ENCODE measurements around the gene ANKRD34A.
A peak's percentile ranks its signal among the peaks of the same experiment; 100 is the strongest.

Gene ANKRD34A

DNA sequence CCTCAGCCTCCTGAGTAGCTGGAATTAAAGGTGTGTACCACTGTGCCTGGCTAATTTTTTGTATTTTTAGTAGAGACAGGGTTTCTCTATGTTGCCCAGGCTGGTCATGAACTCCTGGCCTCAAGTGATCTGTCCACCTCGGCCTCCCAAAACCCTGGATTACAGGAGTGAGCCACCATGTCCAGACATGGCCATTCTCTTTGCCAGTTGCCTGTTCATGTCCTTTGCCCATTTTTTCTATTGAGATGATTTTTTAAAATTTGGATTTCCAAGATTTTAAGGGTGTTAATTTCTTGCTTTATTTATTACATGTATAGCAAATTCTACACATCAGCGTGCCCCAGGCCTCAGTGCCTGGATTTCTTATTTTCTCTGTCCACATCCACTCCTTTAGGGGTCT is 2.9 kb upstream of the ANKRD34A start:
- DNase-seq (ENCODE audit: low read depth in 2 of 2), result no peak

DNA sequence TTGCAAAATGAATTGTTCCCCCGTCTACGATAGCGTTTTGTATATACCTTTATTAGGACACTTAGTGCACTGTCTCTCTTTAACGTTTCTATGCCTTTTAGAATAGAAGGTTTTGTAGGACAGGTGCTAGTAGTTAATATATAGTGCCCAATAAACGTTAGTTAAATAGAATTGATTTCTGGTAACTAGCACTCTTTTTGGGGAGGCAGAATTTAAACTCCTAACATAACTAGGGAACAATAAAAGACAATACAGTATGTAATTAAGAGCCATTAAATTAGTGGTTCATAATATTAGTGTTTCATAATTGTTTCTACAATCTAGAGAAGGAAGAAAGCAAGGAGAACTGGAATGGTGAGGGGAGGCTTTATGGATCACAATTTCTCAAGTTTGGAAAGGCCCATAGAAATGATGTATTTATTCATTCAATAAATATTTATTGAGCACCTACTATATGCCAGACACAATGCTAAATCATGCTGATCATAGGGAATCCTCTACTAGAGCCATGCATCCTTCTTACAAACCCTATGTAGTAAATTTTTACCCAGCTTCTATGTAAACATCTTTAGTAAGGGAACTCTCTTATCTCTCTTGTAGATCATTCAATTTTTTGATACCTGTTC is 857 bp upstream of the ANKRD34A start:
- no peak for DNase-seq (ENCODE audit: low read depth in 2 of 2)

DNA sequence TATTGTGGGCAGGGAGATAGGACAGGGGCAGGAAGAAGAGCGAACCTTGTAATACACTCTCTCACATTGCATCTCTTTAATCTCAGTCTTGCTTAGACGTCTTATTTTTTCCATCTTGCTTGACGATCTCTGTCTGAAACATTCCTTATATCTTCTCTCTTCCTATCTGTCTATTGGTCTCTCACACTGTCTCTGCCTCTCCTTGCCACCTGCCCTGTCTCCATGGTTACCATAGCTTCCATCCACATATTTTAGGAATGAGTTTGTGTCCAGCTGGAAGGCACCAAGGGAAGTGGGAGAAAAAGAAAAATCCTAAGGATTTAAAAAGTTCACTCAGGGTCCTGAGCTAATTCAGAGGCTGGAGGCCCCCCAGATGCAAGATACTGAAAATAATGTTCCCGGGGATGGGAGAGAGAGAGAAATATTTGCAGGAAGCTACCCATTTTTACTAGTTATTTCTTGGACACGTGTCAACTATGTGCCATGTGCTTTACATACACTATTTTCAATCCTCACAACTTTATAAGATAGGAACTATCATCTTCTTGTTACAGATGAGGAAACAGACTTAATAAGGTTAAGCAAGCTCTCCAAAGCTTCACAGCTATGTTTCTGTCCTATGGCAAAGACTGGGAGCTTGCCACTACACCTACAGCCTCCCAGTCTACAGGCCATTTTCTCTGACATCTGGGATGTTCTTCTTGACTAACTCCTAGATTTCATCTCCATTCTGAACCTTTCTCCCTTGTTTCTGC is 933 bp downstream of the ANKRD34A start:
- DNase-seq (ENCODE audit: low read depth in 2 of 2), result no peak

DNA sequence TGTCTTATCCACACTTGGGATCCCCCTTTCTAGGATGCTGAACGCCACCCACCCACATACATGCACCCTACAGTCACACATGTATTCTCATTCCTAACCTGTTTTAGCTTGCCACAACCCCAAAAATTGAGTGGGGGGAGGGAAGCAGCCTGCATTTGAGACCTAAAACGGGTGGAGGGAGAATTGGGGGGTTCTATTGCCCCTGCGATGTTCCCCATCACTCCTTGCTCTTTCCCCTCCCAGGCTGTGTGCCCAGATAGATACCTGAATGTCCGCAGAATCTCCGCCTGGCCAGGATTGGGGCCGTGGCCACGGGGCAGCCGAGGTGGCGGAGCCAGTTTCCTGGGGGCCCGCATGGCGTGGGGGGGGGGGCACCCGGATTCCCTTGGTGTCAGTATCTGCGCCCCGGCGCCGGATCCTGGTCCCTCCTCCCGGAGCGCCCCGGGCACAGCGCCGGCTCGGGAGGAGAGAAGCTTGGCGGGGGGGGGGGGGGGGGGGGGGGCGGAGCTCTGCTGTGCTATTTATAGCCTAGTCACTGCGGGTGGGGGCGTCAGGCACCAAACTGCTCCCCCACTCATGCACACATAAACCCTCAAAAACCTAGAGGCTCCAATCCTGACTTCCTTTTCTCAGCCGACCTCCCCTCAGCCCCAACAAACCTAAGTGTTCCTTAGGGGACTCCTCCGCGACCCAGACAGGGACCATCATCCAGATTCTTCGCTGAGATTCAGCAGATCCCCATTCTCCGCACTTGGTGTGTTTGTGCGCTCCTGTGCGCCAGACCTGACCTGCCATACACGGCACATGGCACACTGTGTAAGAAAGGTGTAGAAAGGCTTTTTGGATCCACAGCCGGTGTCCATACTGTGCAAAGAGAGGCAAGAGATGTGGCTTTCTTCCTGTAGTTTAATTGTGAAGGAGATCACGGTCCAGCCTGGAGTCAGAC is 1.9 kb downstream of the ANKRD34A start:
- DNase-seq (ENCODE audit: low read depth in 2 of 2), result no peak

DNA sequence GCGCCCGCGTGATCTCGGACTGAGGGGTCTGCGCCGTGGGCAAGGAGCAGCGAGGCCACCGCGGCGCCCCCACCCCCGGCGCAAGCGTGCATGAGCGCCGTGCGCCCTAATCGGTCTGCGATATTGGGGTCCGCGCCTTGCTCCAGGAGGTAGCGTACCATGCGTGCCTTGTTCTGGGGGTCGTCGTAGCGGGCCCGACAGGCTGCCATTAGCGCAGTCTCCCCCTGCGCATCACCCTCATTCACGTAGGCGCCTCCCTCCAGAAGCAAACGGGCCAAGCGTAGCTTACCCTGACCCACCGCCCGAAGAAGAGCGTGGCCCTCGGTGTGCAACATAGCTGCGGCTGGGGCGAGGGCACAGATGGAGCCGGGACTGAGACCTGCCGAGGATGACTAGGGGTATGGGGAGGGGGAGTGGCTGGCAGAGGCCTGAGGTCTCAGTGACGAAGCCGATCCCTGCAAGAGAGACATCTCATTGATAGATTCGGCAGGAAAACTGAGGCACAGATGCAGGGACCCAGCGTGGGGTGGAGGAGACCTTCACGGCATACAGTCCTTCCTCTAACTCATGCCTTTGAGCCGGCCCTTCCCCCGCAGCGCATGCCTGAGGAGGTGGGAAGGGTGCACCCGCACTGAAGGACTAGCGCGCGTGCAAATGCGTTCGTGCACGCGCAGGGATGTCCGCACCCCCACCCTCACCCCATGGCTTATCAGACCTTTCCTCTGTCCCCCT is 2.8 kb downstream of the ANKRD34A start:
- no peak for DNase-seq (ENCODE audit: low read depth in 2 of 2)

DNA sequence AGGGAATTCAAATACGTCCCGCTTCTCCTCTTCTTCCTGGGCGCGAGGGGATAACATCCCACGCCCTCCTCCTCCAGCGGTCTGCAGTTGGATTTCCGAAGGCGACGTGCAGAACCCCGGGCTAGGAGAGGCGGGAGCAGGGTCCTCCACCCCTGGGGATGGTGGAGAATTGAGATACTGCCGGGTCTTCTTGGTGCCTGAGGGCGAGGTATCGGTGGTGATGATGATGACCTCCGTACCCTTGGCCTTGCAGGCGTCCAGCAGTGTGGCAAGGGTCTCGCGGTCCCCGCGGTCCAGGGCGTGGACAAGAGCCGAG is 3.3 kb downstream of the ANKRD34A start:
- no peak for DNase-seq (ENCODE audit: low read depth in 2 of 2)

DNA sequence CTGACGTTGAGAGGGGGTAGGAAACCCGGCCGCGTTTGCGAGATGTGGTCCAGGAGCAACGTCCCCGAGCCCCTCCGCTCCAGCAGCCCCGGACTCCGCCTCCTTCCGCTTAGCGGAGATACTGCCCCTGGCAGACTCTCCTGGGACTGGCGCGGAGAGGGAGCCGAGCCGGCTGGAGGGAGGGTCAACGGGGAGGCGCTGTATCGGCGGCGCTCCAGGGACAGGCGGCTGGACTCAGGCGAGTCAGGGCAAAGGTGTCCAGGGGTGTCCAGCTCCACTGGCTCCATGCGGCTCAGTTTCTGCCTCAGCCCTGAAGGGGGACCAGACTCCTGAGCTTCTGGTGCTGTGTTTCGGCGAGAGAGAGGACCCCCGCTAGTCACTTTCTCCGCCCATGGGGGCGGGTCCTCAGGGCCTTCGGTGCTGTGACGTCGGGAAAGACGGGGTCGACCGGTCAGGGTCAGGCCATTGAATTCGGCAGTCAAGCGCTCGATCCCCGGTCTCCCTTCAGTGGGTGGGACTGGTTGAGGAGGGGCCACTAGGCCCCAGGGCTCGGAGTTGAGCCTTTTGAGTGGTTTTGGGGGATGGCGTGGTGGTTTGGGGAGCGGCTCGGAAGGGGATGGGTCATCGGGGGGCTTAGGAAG is 3.8 kb downstream of the ANKRD34A start:
- DNase-seq (ENCODE audit: low read depth in 2 of 2), result no peak

DNA sequence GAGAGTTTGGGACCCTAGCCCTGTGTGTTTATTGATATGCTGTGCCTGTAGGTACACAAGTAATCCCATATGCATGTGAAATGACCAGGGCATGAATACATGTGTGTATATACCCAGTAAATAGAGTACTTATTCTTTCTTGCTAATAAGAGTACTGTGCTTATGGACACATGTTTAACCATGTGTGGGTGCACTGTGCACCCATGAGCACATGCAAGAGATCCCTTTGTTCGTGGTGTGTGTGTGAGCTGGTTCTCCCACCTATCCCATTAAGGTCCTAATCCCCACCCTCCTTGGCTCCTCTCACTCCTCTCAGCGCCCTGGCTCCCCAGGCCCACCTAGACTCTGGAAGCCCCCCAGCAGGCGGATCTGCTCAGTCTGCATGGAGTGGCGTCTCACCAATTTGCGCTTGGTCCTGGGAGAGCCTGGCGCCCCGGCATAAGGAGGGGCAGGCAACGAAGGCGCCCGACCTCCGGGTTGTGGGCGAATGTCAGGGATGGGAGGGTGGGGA is 4.4 kb downstream of the ANKRD34A start:
- no peak for DNase-seq (ENCODE audit: low read depth in 2 of 2)

DNA sequence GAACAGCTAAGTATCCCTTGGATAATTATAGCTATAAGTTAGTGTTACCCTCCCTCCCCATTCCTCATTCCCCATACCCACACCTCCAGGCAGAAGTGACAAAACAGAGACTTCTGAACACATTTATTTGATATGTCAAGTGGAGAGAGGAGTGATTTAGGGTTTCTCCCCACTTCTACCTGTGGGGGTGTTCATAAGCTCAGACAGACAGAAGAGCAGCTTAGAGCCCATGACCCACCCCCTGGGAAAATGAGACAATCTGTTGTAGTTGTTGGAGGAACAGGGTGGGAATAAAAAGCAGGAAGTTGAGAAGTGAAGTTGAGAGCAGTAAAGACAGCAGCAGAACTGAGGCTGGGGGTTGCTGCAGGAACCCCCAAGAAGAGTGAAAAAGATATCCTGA is 5.0 kb downstream of the ANKRD34A start:
- no peak for DNase-seq (ENCODE audit: low read depth in 2 of 2)

DNA sequence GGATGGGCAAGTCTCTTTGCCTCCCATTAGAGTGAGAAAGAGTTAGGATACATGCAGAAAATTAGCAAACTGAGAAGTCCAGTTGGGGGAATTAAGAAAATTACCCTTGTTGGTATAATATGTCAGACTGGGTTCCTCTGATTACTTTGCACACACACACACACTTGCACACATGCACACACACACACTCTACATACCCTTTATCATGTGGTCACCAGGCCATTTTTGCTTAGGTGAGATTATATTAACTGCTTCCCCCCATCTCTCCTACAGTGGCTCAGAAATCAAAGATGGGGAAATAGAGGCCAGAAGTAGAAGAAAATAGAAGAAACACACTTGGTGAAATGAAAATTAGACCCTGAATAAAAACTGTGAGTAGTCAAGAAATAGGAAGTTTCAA is 5.6 kb downstream of the ANKRD34A start:
- no peak for DNase-seq (ENCODE audit: low read depth in 2 of 2)

DNA sequence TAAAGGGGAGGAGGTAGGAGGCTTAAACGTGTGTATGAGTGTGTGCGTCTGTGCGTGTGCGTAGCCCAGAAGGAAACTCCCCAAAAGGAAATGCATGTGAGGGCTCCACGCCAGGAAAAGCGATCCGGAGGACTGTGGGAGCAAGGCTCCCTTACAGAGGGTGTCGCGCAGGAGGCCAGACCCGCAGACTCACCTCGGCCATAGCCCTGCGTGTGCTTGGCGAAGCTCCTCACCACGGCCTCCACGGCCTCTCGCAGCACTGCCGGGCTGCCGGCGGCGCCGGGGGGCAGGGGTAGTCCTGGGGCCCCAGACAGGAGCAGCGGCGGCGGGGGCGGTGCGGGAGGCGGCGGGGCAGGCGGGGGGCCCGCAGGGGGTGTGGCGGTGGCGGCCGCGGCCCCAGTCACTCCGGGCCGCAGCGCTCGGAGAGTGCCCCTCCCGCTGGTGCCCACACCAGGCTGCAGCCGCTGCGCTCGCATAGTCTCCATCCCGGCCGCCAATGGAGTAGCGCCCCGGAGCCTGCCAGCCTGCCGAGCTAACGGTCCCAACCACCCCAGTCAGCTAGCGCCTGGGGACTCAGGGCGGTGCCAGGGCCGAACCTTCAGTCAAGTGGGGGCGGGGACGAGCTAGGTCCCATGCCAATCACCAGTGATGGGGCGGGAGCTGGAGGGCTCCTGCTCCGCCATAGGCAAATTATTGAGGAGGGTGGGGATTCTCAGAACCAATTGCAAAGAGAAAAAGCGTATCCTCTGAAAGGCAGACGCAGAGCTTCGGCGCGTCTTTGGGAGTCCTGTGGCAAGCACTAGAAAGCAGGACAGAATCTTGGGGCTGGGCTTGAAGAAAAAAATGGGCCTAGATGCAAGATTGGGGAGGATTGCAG is 6.7 kb downstream of the ANKRD34A start, which contains the start of gene LIX1L:
LIX1L (minus strand) TSS at position 575 of the 877 bp plus-strand sequence; CDS start at position 485, 90 bp downstream.
- peak; percentile 93 to 94 for DNase-seq (ENCODE audit: low read depth in 2 of 2)

DNA sequence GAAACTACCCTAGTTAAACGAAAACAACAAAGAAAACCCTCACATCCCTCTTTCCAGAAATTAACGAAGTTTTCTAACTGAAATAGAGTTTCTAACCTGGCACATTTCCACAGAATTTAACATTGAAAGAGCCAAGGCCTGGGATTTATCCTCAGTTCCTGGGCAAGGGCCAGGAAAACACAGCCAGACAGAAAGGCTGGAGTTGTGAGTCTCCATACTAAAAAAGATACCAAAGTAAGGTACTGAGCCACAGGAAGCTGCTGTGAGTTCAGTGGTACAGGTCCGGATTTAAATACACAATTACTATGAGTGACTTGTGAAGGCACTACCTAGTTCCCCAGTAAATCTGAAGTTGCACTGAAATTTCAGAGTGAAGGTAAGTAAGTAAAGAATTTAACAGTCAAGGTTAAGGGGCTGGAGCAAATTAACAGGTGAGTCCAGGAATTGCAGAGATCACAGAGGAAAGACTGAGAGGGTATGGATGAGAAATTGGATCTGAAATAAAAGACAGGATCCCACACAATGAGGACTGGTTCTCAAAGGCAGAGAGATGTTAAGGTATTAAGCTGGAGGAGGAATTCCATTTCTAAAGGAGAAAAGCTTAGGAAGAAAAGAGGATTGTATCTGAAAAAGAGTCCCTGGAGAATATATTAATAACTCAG is 7.5 kb downstream of the ANKRD34A start:
- DNase-seq (ENCODE audit: low read depth in 2 of 2), result no peak

DNA sequence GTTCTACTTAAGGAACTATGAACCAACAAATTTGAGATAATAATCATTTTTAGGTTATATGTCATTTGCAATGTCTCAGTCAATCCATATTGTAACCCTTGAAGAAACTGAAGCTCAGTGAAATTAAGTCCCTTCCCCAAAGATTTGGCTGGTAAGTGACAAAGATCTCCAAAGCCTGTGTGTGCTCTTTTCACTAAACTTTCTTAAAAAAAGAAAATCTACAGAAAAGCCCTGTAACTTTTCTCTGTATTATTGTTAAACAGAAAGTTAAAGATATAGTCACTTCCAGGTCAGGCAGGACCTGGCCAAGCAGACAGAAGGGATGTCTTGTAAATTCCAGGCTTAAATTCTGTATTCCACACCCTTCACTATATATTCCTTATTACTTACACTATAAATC is 8.0 kb downstream of the ANKRD34A start:
- DNase-seq (ENCODE audit: low read depth in 2 of 2), result no peak

DNA sequence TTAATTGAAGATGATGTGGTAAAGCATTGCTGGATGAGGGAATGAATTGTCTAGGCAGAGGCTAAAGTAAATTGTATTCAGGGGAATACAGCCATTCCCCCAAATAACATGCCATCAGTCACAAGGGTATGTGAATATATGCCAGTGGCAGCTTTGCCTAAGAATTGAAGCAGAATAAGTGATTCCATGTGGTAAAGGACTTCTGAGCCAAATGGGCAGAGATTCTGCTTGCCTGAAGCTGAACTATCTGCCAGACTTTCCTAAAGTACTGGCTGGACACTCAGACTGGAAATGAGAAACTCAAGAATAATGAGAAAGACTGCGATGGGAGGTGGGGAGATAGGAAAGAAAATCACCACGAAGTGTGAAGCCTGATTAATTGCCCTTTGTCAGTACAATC is 8.9 kb downstream of the ANKRD34A start:
- DNase-seq (ENCODE audit: low read depth in 2 of 2), result no peak

DNA sequence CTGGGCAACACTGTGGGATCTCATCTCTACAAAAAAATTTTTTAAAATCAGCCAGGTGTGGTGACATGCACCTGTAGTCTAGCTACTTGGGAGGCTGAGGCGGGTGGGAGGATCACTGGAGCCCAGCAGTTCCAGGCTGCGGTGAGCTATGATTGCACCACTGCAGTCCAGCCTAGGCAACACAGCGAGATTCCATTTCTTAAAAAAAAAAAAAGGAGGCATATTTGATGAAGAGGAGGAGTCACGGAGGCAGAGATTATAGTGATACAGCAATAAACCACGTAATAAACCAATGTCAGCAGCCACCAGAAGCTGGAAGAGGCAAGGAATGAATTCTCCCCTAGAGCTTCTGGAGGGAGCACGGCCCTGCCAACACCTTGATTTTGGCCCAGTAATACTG is 10.5 kb downstream of the ANKRD34A start:
- DNase-seq (ENCODE audit: low read depth in 2 of 2), result no peak

DNA sequence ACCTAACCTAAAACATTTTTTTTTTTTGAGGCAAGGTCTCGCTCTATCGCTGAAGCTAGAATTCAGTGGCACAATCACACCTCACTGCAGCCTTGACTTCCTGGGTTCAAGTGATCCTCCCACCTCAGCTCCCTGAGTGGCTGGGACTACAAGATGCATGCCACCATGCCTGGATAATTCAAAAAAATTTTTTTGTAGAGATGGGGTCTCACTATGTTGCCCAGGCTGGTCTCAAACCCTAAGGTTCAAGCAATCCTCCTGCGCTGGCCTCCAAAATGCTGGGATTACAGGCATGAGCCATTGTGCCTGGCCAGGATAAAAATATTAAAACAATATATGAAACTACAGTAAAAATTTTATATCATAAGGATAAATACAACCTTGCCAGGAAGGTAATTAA is 11.5 kb downstream of the ANKRD34A start:
- DNase-seq (ENCODE audit: low read depth in 2 of 2), result no peak

DNA sequence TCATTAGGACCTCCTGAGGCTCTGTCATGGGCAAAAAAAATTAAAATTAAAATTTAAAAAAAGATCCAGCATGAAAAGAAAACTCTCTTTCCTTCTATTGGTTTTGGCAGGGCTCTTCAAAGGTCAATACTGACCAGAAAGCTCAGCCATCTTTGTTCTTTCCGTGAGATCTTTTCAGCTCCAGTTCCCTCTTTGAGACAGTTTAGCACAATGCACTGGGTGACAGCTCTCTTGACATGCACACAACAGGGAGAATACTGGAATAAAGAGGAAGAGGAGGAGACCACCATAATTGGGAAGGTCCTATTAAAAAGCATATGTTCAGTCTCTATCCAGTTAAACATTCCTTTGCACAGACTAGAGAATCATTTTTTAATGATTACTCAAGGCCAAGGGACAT is 12.8 kb downstream of the ANKRD34A start:
- DNase-seq (ENCODE audit: low read depth in 2 of 2), result no peak

DNA sequence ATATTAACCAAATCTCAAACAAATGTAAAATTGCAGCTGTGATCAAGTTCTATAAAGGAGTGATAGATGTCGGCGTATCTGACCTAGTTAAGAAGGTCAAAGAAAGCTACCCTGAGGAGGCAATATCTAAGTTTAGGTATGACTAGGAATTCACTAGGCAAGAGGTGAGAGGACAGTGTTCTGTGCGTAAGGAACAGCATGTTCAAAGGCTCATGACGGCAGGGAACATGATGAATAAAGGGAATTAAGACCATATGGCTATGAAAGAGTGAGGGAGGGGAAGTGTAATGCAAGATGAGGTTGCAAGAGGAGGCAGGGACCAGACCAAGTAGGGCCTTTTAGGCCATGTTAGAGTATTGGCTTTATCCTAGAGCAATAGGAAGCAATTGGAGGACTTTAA is 15.2 kb downstream of the ANKRD34A start:
- no peak for DNase-seq (ENCODE audit: low read depth in 2 of 2)

DNA sequence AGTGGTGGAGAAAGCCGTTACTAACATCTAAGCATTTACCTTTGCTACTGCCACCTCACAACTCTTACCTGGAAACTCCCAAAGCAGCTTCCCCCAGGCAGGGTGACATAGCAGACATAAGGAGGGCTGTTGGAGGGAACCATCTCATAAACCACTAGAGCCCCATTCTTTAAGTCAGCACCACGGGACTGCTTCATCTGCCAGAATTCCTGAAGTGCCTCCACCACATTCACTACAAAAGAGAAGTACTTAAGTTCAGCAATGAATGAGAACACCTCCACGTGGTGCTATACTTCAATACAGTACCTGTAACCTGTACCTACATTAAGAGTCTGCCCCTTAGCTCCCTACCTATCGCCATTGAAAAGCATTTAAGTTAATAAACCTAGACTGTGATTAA is 16.8 kb downstream of the ANKRD34A start:
- DNase-seq (ENCODE audit: low read depth in 2 of 2), result no peak
